Myocyte (in vitro differentiated cells): Measurements from ENCODE around the gene PRKG1. TPM values are rescaled to one million over a fixed set of nuclear protein-coding genes. Genes with fewer than 3 reads are reported as not detected.
"Not testable (repeated sequence)": the region's sequence is repeated elsewhere in the genome, so short reads cannot be mapped to it uniquely, and the experiment has no call there.

ENCODE experiments used
- DNase-seq: peaks from one replicate; pipeline ENCODE4 v3.0.0-alpha.2; 2012; ENCODE audit warnings: low read depth
- total RNA-seq: library from RNA; depleted of rRNA; stranded (reverse); fragments of >200 nt; gene quantifications from 2 replicates; pipeline ENCODE4 v1.2.3, GENCODE V29; 2014

PRKG1 gene
- total RNA-seq, 1 donor from 2014 or later, result 26.7 TPM

GRCh38 chr10:51318399-51319172, 244.3 kb downstream of the PRKG1 start:
- no peak for DNase-seq

- no peak for DNase-seq
Observed at GRCh38 chr10:51319173-51319435, 244.8 kb downstream of the PRKG1 start.

GRCh38 chr10:51321300-51321699, 247.0 kb downstream of the PRKG1 start:
- DNase-seq, result no peak

- DNase-seq, result peak; percentile 53
Observed at GRCh38 chr10:51321980-51322379, 247.7 kb downstream of the PRKG1 start.

GRCh38 chr10:51325649-51326048, 251.4 kb downstream of the PRKG1 start:
- no peak for DNase-seq

- DNase-seq, result no peak
Observed at GRCh38 chr10:51326174-51326573, 251.9 kb downstream of the PRKG1 start.

GRCh38 chr10:51327432-51327831, 253.1 kb downstream of the PRKG1 start:
- no peak for DNase-seq

GRCh38 chr10:51340366-51340765, 266.1 kb downstream of the PRKG1 start:
- no peak for DNase-seq

- DNase-seq, result peak; percentile 66
Observed at GRCh38 chr10:51340845-51341610, 266.7 kb downstream of the PRKG1 start.

- DNase-seq, result not testable (repeated sequence)
Observed at GRCh38 chr10:51341745-51342144, 267.5 kb downstream of the PRKG1 start.

GRCh38 chr10:51342381-51342780, 268.1 kb downstream of the PRKG1 start:
- DNase-seq, result no peak

GRCh38 chr10:51343391-51343790, 269.1 kb downstream of the PRKG1 start:
- DNase-seq, result no peak

- no peak for DNase-seq
Observed at GRCh38 chr10:51344371-51344770, 270.1 kb downstream of the PRKG1 start.

- DNase-seq, result no peak
Observed at GRCh38 chr10:51348622-51349021, 274.3 kb downstream of the PRKG1 start.

GRCh38 chr10:51357170-51357569, 282.9 kb downstream of the PRKG1 start:
- no peak for DNase-seq

- no peak for DNase-seq
Observed at GRCh38 chr10:51358227-51358626, 283.9 kb downstream of the PRKG1 start.

GRCh38 chr10:51363415-51363814, 289.1 kb downstream of the PRKG1 start:
- DNase-seq, result no peak

- no peak for DNase-seq
Observed at GRCh38 chr10:51364674-51365073, 290.4 kb downstream of the PRKG1 start.

GRCh38 chr10:51366044-51366443, 291.8 kb downstream of the PRKG1 start:
- no peak for DNase-seq

- DNase-seq, result no peak
Observed at GRCh38 chr10:51367127-51367526, 292.8 kb downstream of the PRKG1 start.

- no peak for DNase-seq
Observed at GRCh38 chr10:51367694-51368093, 293.4 kb downstream of the PRKG1 start.

- DNase-seq, result no peak
Observed at GRCh38 chr10:51368943-51369342, 294.7 kb downstream of the PRKG1 start.

GRCh38 chr10:51369903-51370302, 295.6 kb downstream of the PRKG1 start:
- peak; percentile 33 for DNase-seq
